CMK (cell line): ENCODE measurements around the gene NTMT1.
"Not testable (repeated sequence)": the region's sequence is repeated elsewhere in the genome, so short reads cannot be mapped to it uniquely, and the experiment has no call there.

Source experiments
- DNase-seq: peaks from one replicate; pipeline ENCODE4 v3.0.0-alpha.2; 2010; ENCODE audit warnings: low read depth

Gene NTMT1

GRCh38 chr9:129654554-129655040 lies 28.6 kb downstream of the NTMT1 start:
- DNase-seq: no peak

GRCh38 chr9:129655154-129655553 lies 29.2 kb downstream of the NTMT1 start:
- no peak for DNase-seq

- DNase-seq: no peak
Observed at GRCh38 chr9:129655696-129656095, 29.7 kb downstream of the NTMT1 start.

GRCh38 chr9:129656795-129657390 lies 30.9 kb downstream of the NTMT1 start:
- no peak for DNase-seq

- no peak for DNase-seq
Observed at GRCh38 chr9:129661029-129661428, 35.1 kb downstream of the NTMT1 start.

- not testable (repeated sequence) for DNase-seq
Observed at GRCh38 chr9:129662239-129662638, 36.3 kb downstream of the NTMT1 start.

- no peak for DNase-seq
Observed at GRCh38 chr9:129664746-129665388, 38.9 kb downstream of the NTMT1 start.

GRCh38 chr9:129665389-129665775 lies 39.4 kb downstream of the NTMT1 start, which contains the start of gene PRRX2:
TSS of gene PRRX2 (plus strand) at chr9:129665647. CDS start at chr9:129665868, 221 bp downstream.
- DNase-seq: no peak

- DNase-seq: no peak
Observed at GRCh38 chr9:129665814-129666520, 40.0 kb downstream of the NTMT1 start.

GRCh38 chr9:129666575-129666974 lies 40.6 kb downstream of the NTMT1 start:
- no peak for DNase-seq

- DNase-seq: no peak
Observed at GRCh38 chr9:129667378-129667777, 41.4 kb downstream of the NTMT1 start.

- no peak for DNase-seq
Observed at GRCh38 chr9:129667850-129668249, 41.9 kb downstream of the NTMT1 start.

- DNase-seq: no peak
Observed at GRCh38 chr9:129669141-129669718, 43.3 kb downstream of the NTMT1 start.

- DNase-seq: no peak
Observed at GRCh38 chr9:129669946-129670345, 44.0 kb downstream of the NTMT1 start.

GRCh38 chr9:129671065-129671464 lies 45.1 kb downstream of the NTMT1 start:
- DNase-seq: no peak

GRCh38 chr9:129671519-129671918 lies 45.6 kb downstream of the NTMT1 start:
- no peak for DNase-seq

- no peak for DNase-seq
Observed at GRCh38 chr9:129672702-129673101, 46.7 kb downstream of the NTMT1 start.

GRCh38 chr9:129673602-129674001 lies 47.6 kb downstream of the NTMT1 start:
- no peak for DNase-seq

GRCh38 chr9:129674229-129674628 lies 48.3 kb downstream of the NTMT1 start:
- DNase-seq: no peak

GRCh38 chr9:129675620-129676019 lies 49.7 kb downstream of the NTMT1 start:
- DNase-seq: no peak

GRCh38 chr9:129676287-129676686 lies 50.3 kb downstream of the NTMT1 start:
- DNase-seq: no peak

GRCh38 chr9:129676975-129677374 lies 51.0 kb downstream of the NTMT1 start:
- no peak for DNase-seq

- DNase-seq: no peak
Observed at GRCh38 chr9:129677456-129677855, 51.5 kb downstream of the NTMT1 start.
